CD4-positive, alpha-beta T cell treated with Interleukin-17A for 4 hours (primary cell): ENCODE data around the gene E2F3.

Experiments
- DNase-seq: peaks from one replicate; pipeline ENCODE4 v3.0.0-alpha.2; 2020; ENCODE audit warnings: mixed read lengths

Gene E2F3

GRCh38 chr6:20538131-20538662, 136.5 kb downstream of the E2F3 start:
- no peak for DNase-seq

DNA sequence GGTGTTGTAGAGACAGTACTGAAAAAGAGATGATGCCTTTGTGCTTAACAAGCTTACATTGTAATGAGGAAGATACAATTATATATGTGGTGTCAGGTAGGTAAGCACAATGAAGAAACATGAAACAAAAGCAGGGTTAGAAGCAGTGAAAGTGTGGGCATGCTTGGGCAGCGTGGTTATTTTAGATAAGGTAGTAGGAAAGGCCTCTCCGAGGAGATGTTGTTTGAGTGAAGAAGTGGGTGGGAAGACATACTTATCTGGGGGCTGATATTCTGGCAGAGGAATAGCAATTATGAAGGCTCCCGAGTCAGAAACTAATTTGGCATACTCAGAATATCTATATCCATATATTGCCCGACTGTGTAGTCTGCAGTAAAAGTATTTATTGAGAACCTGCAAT, 137.2 kb downstream of the E2F3 start:
- no peak for DNase-seq

DNA sequence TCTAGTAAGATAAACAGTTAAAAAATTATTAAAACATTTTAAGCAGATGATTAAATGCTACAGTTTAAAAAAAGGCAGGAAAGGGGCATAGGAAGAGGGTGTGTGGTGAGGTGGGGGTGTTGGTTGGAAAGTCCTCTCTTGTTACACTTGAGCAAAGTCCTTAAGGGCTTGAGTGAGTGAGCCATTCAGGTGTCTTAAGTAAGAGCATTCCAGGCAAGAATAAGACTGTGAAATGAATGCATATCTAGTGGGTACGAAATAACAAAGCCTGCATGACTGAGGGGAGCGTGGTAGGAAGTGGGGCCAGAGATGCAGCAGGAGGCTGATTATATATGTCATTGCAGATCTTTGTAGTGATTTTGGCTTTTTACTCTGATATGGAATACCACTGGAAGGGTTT, 137.7 kb downstream of the E2F3 start:
- no peak for DNase-seq

DNA sequence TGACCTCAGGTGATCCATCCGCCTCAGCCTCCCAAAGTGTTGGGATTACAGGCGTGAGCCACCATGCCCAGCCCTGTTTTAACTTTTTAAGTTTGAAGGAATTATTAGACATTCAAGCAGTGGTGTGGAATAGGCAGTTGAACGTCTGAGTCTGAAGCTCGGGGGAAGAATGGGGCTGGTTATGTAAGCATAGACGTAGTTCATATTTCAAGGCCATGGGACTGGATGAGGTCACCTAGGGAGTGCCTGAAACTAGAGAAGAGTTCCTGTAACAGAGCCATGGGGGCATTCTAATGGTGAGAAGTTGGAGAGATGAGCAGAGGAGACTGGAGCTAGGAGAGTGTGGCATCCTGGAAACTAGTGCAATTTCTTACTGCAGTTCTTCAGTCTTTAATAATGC, 139.0 kb downstream of the E2F3 start:
- no peak for DNase-seq

DNA sequence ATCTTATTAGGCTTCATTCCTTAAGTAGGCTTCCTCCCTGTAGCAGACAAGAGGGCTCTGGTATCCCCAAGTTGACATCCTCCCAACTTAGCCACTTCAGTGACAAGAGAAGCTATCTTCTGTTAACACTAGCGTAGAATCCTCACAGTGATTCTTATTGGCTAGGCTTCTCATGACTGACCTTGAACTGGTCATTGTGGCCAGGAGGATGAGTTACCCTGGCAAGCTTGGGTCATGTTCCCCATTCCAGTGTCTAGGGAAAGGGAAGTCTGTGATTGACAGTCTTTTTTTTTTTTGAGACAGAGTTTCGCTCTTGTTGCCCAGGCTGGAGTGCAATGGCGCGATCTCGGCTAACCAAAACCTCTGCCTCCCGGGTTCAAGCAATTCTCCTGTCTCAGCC, 139.7 kb downstream of the E2F3 start:
- DNase-seq: no peak

DNA sequence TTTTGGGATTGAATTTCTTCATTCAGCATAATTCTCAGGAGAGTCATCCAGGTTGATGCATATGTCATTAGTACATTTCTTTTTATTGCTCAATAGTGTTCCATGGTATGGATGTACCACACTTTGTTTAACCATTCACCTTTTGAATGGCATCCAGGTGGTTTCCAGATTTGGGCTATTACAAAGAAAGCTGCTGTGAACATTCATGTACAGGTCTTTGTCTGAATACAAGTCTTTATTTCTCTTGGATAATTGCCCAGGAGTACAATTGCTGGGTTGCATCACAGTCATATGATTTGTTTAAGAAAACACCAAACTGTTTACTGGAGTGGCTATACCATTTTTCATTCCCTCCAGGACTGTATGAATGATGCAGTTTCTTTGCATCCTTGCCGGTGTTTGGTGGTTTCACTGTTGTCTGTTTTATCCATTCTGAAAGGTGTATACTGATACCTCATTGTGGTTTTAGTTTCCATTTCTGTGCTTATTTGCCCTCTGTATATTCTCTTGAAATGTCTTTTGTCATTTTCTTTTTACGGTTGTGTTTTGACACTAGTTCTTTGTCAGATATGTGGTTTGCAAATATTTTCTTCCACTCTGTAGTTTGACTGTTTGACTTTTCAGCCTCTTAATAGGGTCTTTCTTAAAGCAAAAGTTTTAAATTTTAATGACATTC, 141.4 kb downstream of the E2F3 start:
- DNase-seq: no peak
